GM18907 (cell line): ENCODE results near the gene RTL9.
"Not testable (repeated sequence)": the region's sequence is repeated elsewhere in the genome, so short reads cannot be mapped to it uniquely, and the experiment has no call there.

Source experiments
- ATAC-seq: cut with Tn5 transposase; IDR thresholded peaks from one replicate; pipeline ENCODE4 v1.9.1; 2021; ENCODE audit warnings: mild to moderate bottlenecking, moderate library complexity; ENCODE audit not compliant: unreplicated experiment

The RTL9 gene

GRCh38 chrX:110403441-110404238 lies 45.0 kb downstream of the RTL9 start:
- ATAC-seq, result no peak

- ATAC-seq, result no peak
Measured at GRCh38 chrX:110404376-110404775, 45.7 kb downstream of the RTL9 start.

- not testable (repeated sequence) for ATAC-seq
Measured at GRCh38 chrX:110406250-110406649, 47.6 kb downstream of the RTL9 start.

GRCh38 chrX:110406822-110407221 lies 48.2 kb downstream of the RTL9 start:
- no peak for ATAC-seq

- ATAC-seq, result peak; percentile 53
Measured at GRCh38 chrX:110407910-110408545, 49.4 kb downstream of the RTL9 start.
